HepG2 (cell line): ENCODE data around the gene LRSAM1. TPM values are rescaled to one million over a fixed set of nuclear protein-coding genes. Genes with fewer than 3 reads are reported as not detected.

ENCODE experiments used
- ATAC-seq: fragments of 200-7000 bp; cut with Tn5 transposase; 3 replicates; pipeline ENCODE4 v1.9.1; 2020; ENCODE audit warnings: mild to moderate bottlenecking, moderate library complexity
- BruUV-seq: library from RNA; stranded (reverse); fragments of 400-500 nt; replicated peaks from 2 replicates; lab custom pipeline; 2021; lab: Mats Ljungman, UMichigan
- CTCF ChIA-PET: fragments of 300-600 bp; formaldehyde crosslinking; extraction: SDS; loops from one replicate; lab custom pipeline; 2021; ENCODE audit warnings: low total read pairs, inconsistent platforms, low intra/inter-chr PET ratio; lab: Yijun Ruan, JAX
- POLR2A ChIA-PET: fragments of 350-600 bp; sonication (Branson Sonifier 250); formaldehyde crosslinking; loops from one replicate; lab custom pipeline; 2020; ENCODE audit warnings: antibody characterized with exemption, inconsistent platforms; lab: Yijun Ruan, JAX
- DNase-seq: peaks from one replicate; pipeline ENCODE4 v3.0.0-alpha.2; 2015; ENCODE audit warnings: low spot score
- FAIRE-seq: peaks from 3 replicates; lab custom pipeline; 2011; peaks lifted over from hg19 to GRCh38; lab: Jason Lieb, UNC
- H2AFZ ChIP-seq: one replicate; pipeline ENCODE4 v1.6.1; 2011; ENCODE audit warnings: low read length, inconsistent platforms
- H3K27ac ChIP-seq: fragments of 300-600 bp; 3 replicates; pipeline ENCODE4 v1.8.0; 2011; ENCODE audit warnings: mixed run types, mild to moderate bottlenecking, mixed read lengths, low read length, inconsistent platforms; ENCODE audit not compliant: insufficient read depth; ENCODE audit errors: extremely low read length
- H3K27me3 ChIP-seq, 2 experiments: fragments of 200-600 bp in 1 of 2; 2 replicates in 1 of 2; 3 replicates in 1 of 2; pipeline versions ENCODE4 v1.6.0 to v1.8.0; 2011; ENCODE audit warnings: low read length in 2 of 2, mild to moderate bottlenecking in 2 of 2, moderate library complexity in 2 of 2, inconsistent platforms in 1 of 2; ENCODE audit not compliant: insufficient read depth in 2 of 2, control insufficient read depth in 1 of 2
- H3K36me3 ChIP-seq, 2 experiments: fragments of 200-600 bp in 1 of 2; replicated peaks in 1 of 2; 2 replicates in 1 of 2; 3 replicates in 1 of 2; pipeline versions ENCODE4 v1.5.1 to v1.8.0; 2011; ENCODE audit warnings: low read length in 2 of 2, inconsistent platforms in 1 of 2; ENCODE audit not compliant: insufficient read depth in 2 of 2, control insufficient read depth in 1 of 2
- H3K4me1 ChIP-seq: 2 replicates; pipeline ENCODE4 v1.5.1; 2012; ENCODE audit warnings: low read length, inconsistent platforms; ENCODE audit not compliant: insufficient read depth
- H3K4me2 ChIP-seq: 2 replicates; pipeline ENCODE4 v1.6.0; 2011; ENCODE audit warnings: low read depth, low read length, inconsistent platforms
- H3K4me3 ChIP-seq, 3 experiments: fragments of 200-600 bp in 1 of 3; sonication (generic), shearing (Covaris generic) in 1 of 3; replicated peaks in 1 of 3; 2 replicates each; pipeline ENCODE4 v1.5.1; 2011 to 2016; ENCODE audit warnings: low read length in 3 of 3, inconsistent platforms in 2 of 3, low read depth in 2 of 3, mild to moderate bottlenecking in 2 of 3, control low read depth in 1 of 3, mixed read lengths in 1 of 3; ENCODE audit not compliant: insufficient read depth in 1 of 3
- H3K79me2 ChIP-seq: one replicate; pipeline ENCODE4 v1.6.1; 2011; ENCODE audit warnings: low read length, inconsistent platforms; ENCODE audit not compliant: insufficient read depth
- H3K9ac ChIP-seq: 2 replicates; pipeline ENCODE4 v1.6.0; 2011; ENCODE audit warnings: mild to moderate bottlenecking, low read depth, low read length, inconsistent platforms; ENCODE audit not compliant: insufficient read depth
- H3K9me3 ChIP-seq: 2 replicates; pipeline ENCODE4 v1.5.1; 2012; ENCODE audit warnings: mild to moderate bottlenecking, low read length
- H4K20me1 ChIP-seq: 2 replicates; pipeline ENCODE4 v1.6.0; 2011; ENCODE audit warnings: inconsistent platforms, mild to moderate bottlenecking, low read length, moderate library complexity; ENCODE audit not compliant: insufficient read depth
- FOXO4 ChIP-seq: sonication (generic); formaldehyde crosslinking; conservative IDR thresholded peaks from 2 replicates; pipeline ENCODE4 v1.8.1; 2023; ENCODE audit warnings: missing genetic modification reagents
- GMEB2 ChIP-seq: IDR thresholded peaks from 2 replicates; pipeline ENCODE4 v1.6.1; 2016; ENCODE audit warnings: missing biosample characterization, missing genetic modification reagents, low read depth
- JUNB ChIP-seq: sonication (generic); formaldehyde crosslinking; IDR thresholded peaks from 2 replicates; pipeline ENCODE4 v1.8.0; 2022; ENCODE audit warnings: missing genetic modification reagents, mild to moderate bottlenecking, borderline replicate concordance
- POLR2G ChIP-seq: fragments of 200-400 bp; formaldehyde crosslinking; IDR thresholded peaks from 2 replicates; pipeline ENCODE4 v1.6.1; 2018; ENCODE audit warnings: mild to moderate bottlenecking, low read depth, low read length, moderate library complexity
- ZFP91 ChIP-seq: sonication (generic); formaldehyde crosslinking; IDR thresholded peaks from 2 replicates; pipeline ENCODE4 v1.9.0; 2022; ENCODE audit warnings: missing genetic modification reagents, mild to moderate bottlenecking, borderline replicate concordance
- ZNF12 ChIP-seq: sonication (generic); formaldehyde crosslinking; IDR thresholded peaks from 2 replicates; pipeline ENCODE4 v1.5.0; 2020; ENCODE audit warnings: missing genetic modification reagents
- ZNF276 ChIP-seq: sonication (generic); formaldehyde crosslinking; IDR thresholded peaks from 2 replicates; pipeline ENCODE4 v1.4.0; 2020; ENCODE audit warnings: mild to moderate bottlenecking, low read depth, missing genetic modification reagents
- WGBS: methylation state at CpG from one replicate; pipeline ENCODE4 v1.1.6; 2017; ENCODE audit warnings: low lambda C conversion rate; 5-methylcytosine and 5-hydroxymethylcytosine counted together
- in situ Hi-C: cut with HindIII; loops from 2 replicates; pipeline ENCODE4 v1.10.0; 2017; ENCODE audit warnings: low pct_unique_long_range_greater_than_20kb; ENCODE audit not compliant: extremely low pct_ligation_motif_present
- intact Hi-C: fragments of 100-400 bp; cut with micrococcal nuclease; formaldehyde crosslinking; loops from one replicate; pipeline ENCODE4 v1.10.0; 2022; ENCODE audit not compliant: unreplicated experiment
- polyA plus RNA-seq, 8 experiments: library from polyadenylated mRNA; depleted of rRNA in 3 of 8; stranded (reverse) in 7 of 8; unstranded in 1 of 8; fragments of >200 nt; fragmentation: Illumina TruSeq in 4 of 8; extraction: Trizol in 4 of 8; gene quantifications; 2 replicates each; pipeline versions ENCODE4 v1.2.1 to v1.2.3, GENCODE V29; 2011 to 2016; ENCODE audit warnings: low read depth in 4 of 8, missing spikeins in 1 of 8, mixed read lengths in 1 of 8; ENCODE audit not compliant: insufficient read depth in 1 of 8
- total RNA-seq, 5 experiments: library from RNA; depleted of rRNA; stranded (reverse); fragments of >200 nt; fragmentation: Illumina TruSeq; extraction: Trizol; gene quantifications; 2 replicates each; pipeline ENCODE4 v1.2.3, GENCODE V29; 2016; ENCODE audit warnings: low read depth in 1 of 5

The LRSAM1 gene
- total and polyA plus RNA-seq, 2 of the 13 experiments (the other 11 are each of a cell fraction or from before 2014, with no cell fraction given), result 8.7 to 10.2 TPM

GRCh38 chr9:127501821-127502343, 50.6 kb downstream of the LRSAM1 start (continued):
- no peak for TF ChIP-seq FOXO4 (CRISPR knock-in tag)
- TF ChIP-seq JUNB, result no peak
- no peak for TF ChIP-seq ZFP91 (CRISPR knock-in tag)
- TF ChIP-seq ZNF276 (CRISPR knock-in tag), result no peak
- TF ChIP-seq, all 625 proteins: peak for 0

GRCh38 chr9:127502706-127503378, 51.5 kb downstream of the LRSAM1 start:
- no peak for TF ChIP-seq ZNF12 (CRISPR knock-in tag)
- peak; percentile 21; the same call in 1 of the 2 replicates for TF ChIP-seq POLR2G
- TF ChIP-seq GMEB2 (CRISPR knock-in tag), result no peak
- H3K4me2 ChIP-seq, result no peak overlapping the region
- no TSS peak for BruUV-seq
- H3K79me2 ChIP-seq, result no peaks in the 10 kb centered on the region
- no peaks in the 10 kb centered on the region for H3K9me3 ChIP-seq
- POLR2A ChIA-PET, result no interaction called here
- peaks cover 1 to 6% of the 10 kb centered on the region in 2 experiments; a peak in 3 of 5 replicates for H3K36me3 ChIP-seq
- no peak overlapping the region for H3K4me3 ChIP-seq
- in situ Hi-C loops (loop anchor here (5.0 to 10.0 kb wide), 3 partner anchors 84 to 422 kb away; partner anchors contain the start of gene TOR2A), intact Hi-C loops (loop anchor here (10.0 kb wide), 1 partner anchor 222 kb away; no protein-coding TSS in a partner anchor)
- H4K20me1 ChIP-seq, result 0 out of 2 replicates have a peak, but pooled peaks cover 3% of the 10 kb centered on the region
- ATAC-seq, result no peak
- no peak overlapping the region for H2AFZ ChIP-seq
- CTCF ChIA-PET, result no interaction called here
- DNase-seq, result no peak
- WGBS, result 97% methylated on average over 10 of the region's 21 CpGs
- no peak overlapping the region for H3K27ac ChIP-seq
- no peaks in the 10 kb centered on the region for H3K4me1 ChIP-seq
- no peak for FAIRE-seq
- no peaks in the 10 kb centered on the region for H3K27me3 ChIP-seq
- H3K9ac ChIP-seq, result no peak overlapping the region
